Measurements from ENCODE around the gene PROS1. TPM values are rescaled to one million over a fixed set of nuclear protein-coding genes. Genes with fewer than 3 reads are reported as not detected.

Gene PROS1
- total RNA-seq, 4 donors from 2014 or later, result 2.2 to 25.5 (median 12.9) TPM

DNA sequence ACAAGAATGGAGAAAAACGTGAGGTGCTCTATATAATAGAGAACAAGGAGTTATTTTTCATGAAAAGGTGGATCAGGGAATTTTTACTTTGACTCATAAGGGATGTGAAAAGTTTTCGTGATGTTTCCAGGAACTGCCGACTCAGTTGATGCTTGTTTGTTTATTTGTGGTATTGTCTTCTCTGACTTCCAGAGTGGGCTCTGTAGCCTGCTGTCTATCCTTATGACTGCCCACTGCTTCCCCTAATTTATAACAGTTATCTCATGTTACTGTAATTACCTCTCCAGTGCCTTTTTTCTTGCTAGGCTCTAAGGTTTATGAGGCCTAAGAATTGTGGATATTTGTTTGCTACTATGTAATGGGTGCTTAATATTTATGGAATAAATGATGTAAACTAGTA lies 18.5 kb upstream of the PROS1 start:
- Histone ChIP-seq H3K36me3 (no peaks in the 10 kb centered on the region), H3K27me3 (no peaks in the 10 kb centered on the region), H3K4me3 (no peak overlapping the region), H3K27ac (no peak overlapping the region), H3K9me3 (no peaks in the 10 kb centered on the region), H3K4me1 (no peaks in the 10 kb centered on the region)
- WGBS, 2 donors (ENCODE audit: low coverage in 1 of 2), result 54 to 79% methylated on average over 3 of the region's 3 CpGs
- no peak for DNase-seq
- TF ChIP-seq CTCF (IDR thresholded peaks at IDR 0.05), result no peak
- no peak for TF ChIP-seq EP300 (IDR thresholded peaks at IDR 0.05; ENCODE audit: low read depth)
- no peak for TF ChIP-seq POLR2A (IDR thresholded peaks at IDR 0.05)
- no peak for TF ChIP-seq POLR2AphosphoS5 (IDR thresholded peaks at IDR 0.05)
- intact Hi-C loops (cut with DNase I; ENCODE audit: low total_unique reads) (no loop called here), in situ Hi-C loops (cut with MboI; ENCODE audit: low pct_ligation_motif_present in 1 of 4, low pct_unique_long_range_greater_than_20kb in 1 of 4, low sequenced_read_pairs in 3 of 4) (no loop called here)

DNA sequence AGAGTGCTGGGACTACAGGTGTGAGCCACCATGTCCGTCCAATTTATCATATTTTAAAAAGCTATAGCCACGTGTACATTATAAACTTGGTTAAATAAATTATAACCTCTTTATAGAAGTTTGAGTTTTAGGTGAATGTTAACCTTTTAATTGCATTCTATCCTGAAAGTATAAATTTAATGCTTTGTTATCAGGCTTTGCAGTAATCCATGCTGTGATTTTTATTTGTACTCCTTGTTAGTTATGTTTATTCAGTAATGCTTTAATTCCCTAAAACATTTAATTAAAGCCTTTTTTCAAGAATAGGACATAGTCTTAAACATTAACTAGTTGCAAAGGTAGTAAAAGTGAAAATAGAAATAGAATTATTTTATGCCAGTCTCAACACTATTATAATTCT lies 17.9 kb upstream of the PROS1 start:
- TF ChIP-seq EP300 (IDR thresholded peaks at IDR 0.05; ENCODE audit: low read depth) (no peak), CTCF (IDR thresholded peaks at IDR 0.05) (no peak), POLR2A (IDR thresholded peaks at IDR 0.05) (no peak), POLR2AphosphoS5 (IDR thresholded peaks at IDR 0.05) (no peak)
- no peak overlapping the region for H3K27ac ChIP-seq
- 50 to 69% methylated on average over 2 of the region's 2 CpGs for WGBS, 2 donors (ENCODE audit: low coverage in 1 of 2)

GRCh38 chr3:93989241-93989640 lies 15.5 kb upstream of the PROS1 start:
- intact Hi-C loops (cut with DNase I; ENCODE audit: low total_unique reads) (no loop called here), in situ Hi-C loops (cut with MboI; ENCODE audit: low pct_ligation_motif_present in 1 of 4, low pct_unique_long_range_greater_than_20kb in 1 of 4, low sequenced_read_pairs in 3 of 4) (no loop called here)
- Histone ChIP-seq H3K27ac (no peak overlapping the region), H3K36me3 (no peaks in the 10 kb centered on the region), H3K4me3 (no peak overlapping the region), H3K9me3 (no peaks in the 10 kb centered on the region), H3K4me1 (no peaks in the 10 kb centered on the region), H3K27me3 (no peaks in the 10 kb centered on the region)
- TF ChIP-seq EP300 (IDR thresholded peaks at IDR 0.05; ENCODE audit: low read depth), result no peak
- no peak for DNase-seq
- WGBS, 2 donors (ENCODE audit: low coverage in 1 of 2), result 95 to 96% methylated on average over 3 of the region's 3 CpGs

More for the DNA sequence above, 17.9 kb upstream of the PROS1 start:
- intact Hi-C loops (cut with DNase I; ENCODE audit: low total_unique reads) (no loop called here), in situ Hi-C loops (cut with MboI; ENCODE audit: low pct_ligation_motif_present in 1 of 4, low pct_unique_long_range_greater_than_20kb in 1 of 4, low sequenced_read_pairs in 3 of 4) (no loop called here)
- no peaks in the 10 kb centered on the region for H3K4me1 ChIP-seq
- no peaks in the 10 kb centered on the region for H3K9me3 ChIP-seq
- H3K36me3 ChIP-seq, result no peaks in the 10 kb centered on the region
- DNase-seq, result no peak
- no peak overlapping the region for H3K4me3 ChIP-seq
- H3K27me3 ChIP-seq, result no peaks in the 10 kb centered on the region

DNA sequence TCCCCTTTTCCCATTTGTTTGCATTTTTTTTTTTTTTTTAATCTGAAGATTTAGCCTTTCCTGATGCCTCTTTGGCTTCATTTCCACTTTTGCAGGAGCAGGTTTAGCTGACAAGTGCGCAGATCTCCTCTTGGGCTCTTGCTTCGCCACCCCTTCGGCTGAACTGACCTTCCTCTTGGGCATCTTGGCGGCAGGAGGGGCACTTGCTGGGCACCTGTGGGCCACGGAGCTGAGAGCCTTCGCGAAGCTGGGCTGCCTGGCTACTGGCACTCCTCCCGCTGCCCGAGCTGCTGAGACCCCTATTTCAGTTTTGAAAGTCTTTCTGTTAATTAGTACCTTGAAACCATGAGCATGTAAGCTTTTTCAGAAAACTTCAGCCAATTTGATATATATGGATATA lies 15.1 kb upstream of the PROS1 start:
- intact Hi-C loops (cut with DNase I; ENCODE audit: low total_unique reads), result no loop called here
- H3K36me3 ChIP-seq, result no peaks in the 10 kb centered on the region
- no peak overlapping the region for H3K27ac ChIP-seq
- in situ Hi-C loops (cut with MboI; ENCODE audit: low pct_ligation_motif_present in 1 of 4, low pct_unique_long_range_greater_than_20kb in 1 of 4, low sequenced_read_pairs in 3 of 4), result no loop called here
- no peak for TF ChIP-seq CTCF (IDR thresholded peaks at IDR 0.05)
- no peak for TF ChIP-seq POLR2AphosphoS5 (IDR thresholded peaks at IDR 0.05)
- TF ChIP-seq EP300 (IDR thresholded peaks at IDR 0.05; ENCODE audit: low read depth), result no peak
- no peak for TF ChIP-seq POLR2A (IDR thresholded peaks at IDR 0.05)
- no peaks in the 10 kb centered on the region for H3K27me3 ChIP-seq
- H3K4me3 ChIP-seq, result no peak overlapping the region
- 93 to 94% methylated on average over 8 to 9 of the region's 9 CpGs for WGBS, 2 donors (ENCODE audit: low coverage in 1 of 2)
- no peak for DNase-seq
- no peaks in the 10 kb centered on the region for H3K4me1 ChIP-seq
- H3K9me3 ChIP-seq, result no peaks in the 10 kb centered on the region

DNA sequence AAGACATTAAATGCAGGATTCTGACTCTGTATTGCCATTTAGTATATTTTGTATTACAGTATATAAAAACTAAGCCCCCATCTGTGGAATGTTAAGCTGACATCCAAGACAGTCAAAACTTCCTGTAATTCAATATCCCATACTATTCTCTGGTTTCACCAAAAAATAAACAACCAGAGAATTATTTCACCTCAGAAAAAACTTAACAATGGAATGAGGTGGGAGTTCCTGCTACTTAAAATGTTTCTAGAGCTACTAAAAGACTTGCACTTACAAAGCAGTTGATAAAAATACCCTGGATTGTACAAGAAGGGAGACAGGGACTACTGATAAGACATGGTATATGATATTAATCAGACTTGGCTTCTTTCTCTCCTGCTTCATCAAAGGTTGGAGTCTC lies 14.6 kb upstream of the PROS1 start:
- no peak overlapping the region for H3K27ac ChIP-seq
- in situ Hi-C loops (cut with MboI; ENCODE audit: low pct_ligation_motif_present in 1 of 4, low pct_unique_long_range_greater_than_20kb in 1 of 4, low sequenced_read_pairs in 3 of 4), result no loop called here
- no peak for DNase-seq
- no peaks in the 10 kb centered on the region for H3K36me3 ChIP-seq
- H3K4me1 ChIP-seq, result no peaks in the 10 kb centered on the region
- H3K4me3 ChIP-seq, result no peak overlapping the region
- intact Hi-C loops (cut with DNase I; ENCODE audit: low total_unique reads), result no loop called here
- no peaks in the 10 kb centered on the region for H3K9me3 ChIP-seq
- no peaks in the 10 kb centered on the region for H3K27me3 ChIP-seq
- no peak for TF ChIP-seq POLR2A (IDR thresholded peaks at IDR 0.05)
